KMS-11 (cell line): Measurements from ENCODE around the gene CTBS.

Experiments
- H2AFZ ChIP-seq: fragments of 200-600 bp; sonication (generic); 2 replicates; pipeline ENCODE4 v1.6.1; 2016; ENCODE audit warnings: antibody characterized with exemption, mixed run types, low read depth
- H3K27ac ChIP-seq: fragments of 200-600 bp; sonication (generic); 2 replicates; pipeline ENCODE4 v1.6.1; 2016; ENCODE audit warnings: mild to moderate bottlenecking, mixed run types
- H3K27me3 ChIP-seq: fragments of 200-600 bp; sonication (generic); 2 replicates; pipeline ENCODE4 v1.6.1; 2017; ENCODE audit warnings: mild to moderate bottlenecking, low read depth, mixed run types, moderate library complexity; ENCODE audit not compliant: insufficient read depth
- H3K36me3 ChIP-seq: fragments of 200-600 bp; sonication (generic); 2 replicates; pipeline ENCODE4 v1.6.1; 2017; ENCODE audit warnings: mild to moderate bottlenecking, mixed run types; ENCODE audit not compliant: insufficient read depth
- H3K4me1 ChIP-seq: fragments of 200-600 bp; sonication (generic); 2 replicates; pipeline ENCODE4 v1.6.1; 2016; ENCODE audit warnings: mild to moderate bottlenecking, low read depth, mixed run types; ENCODE audit not compliant: poor library complexity, severe bottlenecking
- H3K4me2 ChIP-seq: fragments of 200-600 bp; sonication (generic); 2 replicates; pipeline ENCODE4 v1.7.0; 2016; ENCODE audit warnings: mild to moderate bottlenecking, mixed run types
- H3K4me3 ChIP-seq: fragments of 200-600 bp; sonication (generic); IDR thresholded peaks from 2 replicates; pipeline ENCODE4 v1.6.1; 2017; ENCODE audit warnings: low read depth, low read length, mixed read lengths; ENCODE audit not compliant: insufficient read depth
- H3K79me2 ChIP-seq: fragments of 200-600 bp; sonication (generic); 2 replicates; pipeline ENCODE4 v1.6.1; 2016; ENCODE audit warnings: low read depth, mixed run types; ENCODE audit not compliant: insufficient read depth
- H3K9ac ChIP-seq: fragments of 200-600 bp; sonication (generic); 2 replicates; pipeline ENCODE4 v1.6.1; 2016; ENCODE audit warnings: mild to moderate bottlenecking, mixed run types
- H4K20me1 ChIP-seq: fragments of 200-600 bp; sonication (generic); 2 replicates; pipeline ENCODE4 v1.6.1; 2016; ENCODE audit warnings: mild to moderate bottlenecking, mixed run types; ENCODE audit not compliant: insufficient read depth
- CTCF ChIP-seq: fragments of 200-600 bp; sonication (generic); conservative IDR thresholded peaks from 2 replicates; pipeline ENCODE4 v1.6.1; 2017; ENCODE audit warnings: low read depth, mild to moderate bottlenecking, antibody characterized with exemption, low read length, moderate library complexity, mixed read lengths

The CTBS gene

GRCh38 chr1:84573967-84574842, at the start of gene CTBS:
Gene CTBS, minus strand, starts transcription at chr1:84574440. Its CDS starts 25 bp downstream, at chr1:84574415.
- no peak for TF ChIP-seq CTCF

GRCh38 chr1:84621553-84621952, 47.3 kb upstream of the CTBS start:
- no peak overlapping the region for H3K27ac ChIP-seq
- H3K9ac ChIP-seq: no peak overlapping the region
- H3K36me3 ChIP-seq: no peaks in the 10 kb centered on the region
- no peak for TF ChIP-seq CTCF
- H3K79me2 ChIP-seq: no peaks in the 10 kb centered on the region
- no peaks in the 10 kb centered on the region for H3K4me1 ChIP-seq
- H3K4me3 ChIP-seq: no peak overlapping the region
- H2AFZ ChIP-seq: no peak overlapping the region
- H4K20me1 ChIP-seq: no peaks in the 10 kb centered on the region
- H3K4me2 ChIP-seq: no peak overlapping the region
- H3K27me3 ChIP-seq: no peaks in the 10 kb centered on the region

More at GRCh38 chr1:84573967-84574842, at the start of gene CTBS:
- Histone ChIP-seq H4K20me1 (no peaks in the 10 kb centered on the region), H3K4me3 (no peak within 1 kb of the TSS), H3K36me3 (no peaks in the 10 kb centered on the region), H3K4me1 (peaks cover 15% of the 10 kb centered on the region), H3K27ac (peak within 1 kb of the TSS; percentile 97), H2AFZ (peak within 1 kb of the TSS; percentile 84), H3K79me2 (peaks cover 10% of the 10 kb centered on the region; the same call in 1 of the 2 replicates), H3K9ac (peak within 1 kb of the TSS; percentile 89), H3K4me2 (peak within 1 kb of the TSS; percentile 86), H3K27me3 (no peaks in the 10 kb centered on the region)

GRCh38 chr1:84620720-84621313, 46.6 kb upstream of the CTBS start:
- no peaks in the 10 kb centered on the region for H3K27me3 ChIP-seq
- no peaks in the 10 kb centered on the region for H3K36me3 ChIP-seq
- H4K20me1 ChIP-seq: no peaks in the 10 kb centered on the region
- no peaks in the 10 kb centered on the region for H3K4me1 ChIP-seq
- H3K79me2 ChIP-seq: no peaks in the 10 kb centered on the region
- no peak overlapping the region for H3K4me2 ChIP-seq
- peak overlapping the region; percentile 42; the same call in 1 of the 2 replicates for H3K9ac ChIP-seq
- no peak overlapping the region for H3K4me3 ChIP-seq
- peak overlapping the region; percentile 58 for H2AFZ ChIP-seq
- H3K27ac ChIP-seq: peak overlapping the region; percentile 18; the same call in 1 of the 2 replicates
- TF ChIP-seq CTCF: peak; percentile 82

- no peak overlapping the region for H3K27ac ChIP-seq
- no peaks in the 10 kb centered on the region for H3K36me3 ChIP-seq
- H4K20me1 ChIP-seq: no peaks in the 10 kb centered on the region
- no peaks in the 10 kb centered on the region for H3K4me1 ChIP-seq
- H3K4me2 ChIP-seq: no peak overlapping the region
- no peak overlapping the region for H2AFZ ChIP-seq
- no peaks in the 10 kb centered on the region for H3K79me2 ChIP-seq
- no peak overlapping the region for H3K4me3 ChIP-seq
- H3K27me3 ChIP-seq: no peaks in the 10 kb centered on the region
- no peak for TF ChIP-seq CTCF
- H3K9ac ChIP-seq: no peak overlapping the region
Observed at GRCh38 chr1:84619383-84620102, 45.3 kb upstream of the CTBS start.
